ENCODE results near the gene MBD2. TPM values are rescaled to one million over a fixed set of nuclear protein-coding genes. Genes with fewer than 3 reads are reported as not detected.

MBD2 gene
- total RNA-seq, 4 donors from 2014 or later, result 12.7 to 21.7 (median 19.3) TPM

GRCh38 chr18:54141041-54141608, 83.3 kb downstream of the MBD2 start:
- no peak for TF ChIP-seq CTCF (IDR thresholded peaks at IDR 0.05 in 4 of 5, conservative IDR thresholded peaks at IDR 0.05 in 1 of 5)
- TF ChIP-seq POLR2A (IDR thresholded peaks at IDR 0.05), result no peak
- no peak overlapping the region for H3K27ac ChIP-seq
- in situ Hi-C loops (cut with MboI; ENCODE audit: low sequenced_read_pairs in 4 of 4), result no loop called here

GRCh38 chr18:54140641-54141040, 83.8 kb downstream of the MBD2 start:
- no peak for DNase-seq
- Histone ChIP-seq H3K4me1 (no peaks in the 10 kb centered on the region), H3K27ac (no peak overlapping the region), H3K9me3 (no peaks in the 10 kb centered on the region), H3K27me3 (no peaks in the 10 kb centered on the region), H3K4me3 (no peak overlapping the region), H3K36me3 (no peaks in the 10 kb centered on the region)
- intact Hi-C loops (cut with DNase I; ENCODE audit: low total_unique reads), result no loop called here
- in situ Hi-C loops (cut with MboI; ENCODE audit: low sequenced_read_pairs in 4 of 4), result no loop called here
- TF ChIP-seq CTCF (IDR thresholded peaks at IDR 0.05 in 4 of 5, conservative IDR thresholded peaks at IDR 0.05 in 1 of 5) (no peak), POLR2A (IDR thresholded peaks at IDR 0.05) (no peak)
- ATAC-seq, result no peak

More at GRCh38 chr18:54141041-54141608, 83.3 kb downstream of the MBD2 start:
- DNase-seq, result no peak
- no peak overlapping the region for H3K4me3 ChIP-seq
- intact Hi-C loops (cut with DNase I; ENCODE audit: low total_unique reads), result no loop called here
- no peak for ATAC-seq
- no peaks in the 10 kb centered on the region for H3K4me1 ChIP-seq
- no peaks in the 10 kb centered on the region for H3K27me3 ChIP-seq
- H3K9me3 ChIP-seq, result no peaks in the 10 kb centered on the region
- H3K36me3 ChIP-seq, result no peaks in the 10 kb centered on the region

GRCh38 chr18:54135216-54135615, 89.3 kb downstream of the MBD2 start:
- H3K27ac ChIP-seq, result no peak overlapping the region
- no peaks in the 10 kb centered on the region for H3K4me1 ChIP-seq
- H3K9me3 ChIP-seq, result no peaks in the 10 kb centered on the region
- H3K27me3 ChIP-seq, result no peaks in the 10 kb centered on the region
- no peak for ATAC-seq
- DNase-seq, result no peak
- intact Hi-C loops (cut with DNase I; ENCODE audit: low total_unique reads) (no loop called here), in situ Hi-C loops (cut with MboI; ENCODE audit: low sequenced_read_pairs in 4 of 4) (no loop called here)
- no peak for TF ChIP-seq POLR2A (IDR thresholded peaks at IDR 0.05)
- TF ChIP-seq CTCF (IDR thresholded peaks at IDR 0.05 in 4 of 5, conservative IDR thresholded peaks at IDR 0.05 in 1 of 5), result no peak
- H3K4me3 ChIP-seq, result no peak overlapping the region
- no peaks in the 10 kb centered on the region for H3K36me3 ChIP-seq

GRCh38 chr18:54134053-54134452, 90.4 kb downstream of the MBD2 start:
- Histone ChIP-seq H3K36me3 (no peaks in the 10 kb centered on the region), H3K4me1 (no peaks in the 10 kb centered on the region), H3K27ac (no peak overlapping the region), H3K27me3 (no peaks in the 10 kb centered on the region), H3K4me3 (no peak overlapping the region), H3K9me3 (no peaks in the 10 kb centered on the region)
- ATAC-seq (no peak), DNase-seq (no peak)
- TF ChIP-seq CTCF (IDR thresholded peaks at IDR 0.05 in 4 of 5, conservative IDR thresholded peaks at IDR 0.05 in 1 of 5) (no peak), POLR2A (IDR thresholded peaks at IDR 0.05) (no peak)
- in situ Hi-C loops (cut with MboI; ENCODE audit: low sequenced_read_pairs in 4 of 4), result no loop called here
- intact Hi-C loops (cut with DNase I; ENCODE audit: low total_unique reads), result no loop called here

GRCh38 chr18:54130631-54131030, 93.8 kb downstream of the MBD2 start:
- no peak for ATAC-seq
- intact Hi-C loops (cut with DNase I; ENCODE audit: low total_unique reads) (no loop called here), in situ Hi-C loops (cut with MboI; ENCODE audit: low sequenced_read_pairs in 4 of 4) (no loop called here)
- H3K27ac ChIP-seq, result no peak overlapping the region
- no peak for TF ChIP-seq CTCF (IDR thresholded peaks at IDR 0.05 in 4 of 5, conservative IDR thresholded peaks at IDR 0.05 in 1 of 5)
- no peak for TF ChIP-seq POLR2A (IDR thresholded peaks at IDR 0.05)
- H3K4me1 ChIP-seq, result no peaks in the 10 kb centered on the region
- no peak for DNase-seq
- H3K9me3 ChIP-seq, result no peaks in the 10 kb centered on the region
- no peaks in the 10 kb centered on the region for H3K36me3 ChIP-seq
- H3K4me3 ChIP-seq, result no peak overlapping the region
- no peaks in the 10 kb centered on the region for H3K27me3 ChIP-seq
